Activated naive CD4-positive, alpha-beta T cell treated with anti-CD3 and anti-CD28 coated beads for 36 hours (primary cell): ENCODE results near the gene WDR74. TPM values are rescaled to one million over a fixed set of nuclear protein-coding genes. Genes with fewer than 3 reads are reported as not detected.
A peak's percentile ranks its signal among the peaks of the same experiment; 100 is the strongest.
"Not testable (repeated sequence)": the region's sequence is repeated elsewhere in the genome, so short reads cannot be mapped to it uniquely, and the experiment has no call there.

Experiments
- CTCF ChIA-PET: fragments of 350-600 bp; sonication (Branson Sonifier 250); formaldehyde crosslinking; loops from one replicate; lab custom pipeline; 2021; ENCODE audit warnings: antibody characterized with exemption; lab: Charles Lee
- DNase-seq: peaks from one replicate; pipeline ENCODE4 v3.0.0-alpha.2; 2020
- H3K27ac Mint-ChIP-seq: one replicate; pipeline ENCODE4 v1.8.0; 2021; ENCODE audit warnings: mild to moderate bottlenecking, mixed read lengths
- H3K27me3 Mint-ChIP-seq: one replicate; pipeline ENCODE4 v1.8.0; 2021; ENCODE audit warnings: low read depth, mixed read lengths
- H3K36me3 Mint-ChIP-seq: one replicate; pipeline ENCODE4 v1.8.0; 2021; ENCODE audit warnings: low read depth, mixed read lengths
- H3K4me1 Mint-ChIP-seq: one replicate; pipeline ENCODE4 v1.8.0; 2021; ENCODE audit warnings: low read depth, mixed read lengths
- H3K4me3 Mint-ChIP-seq: one replicate; pipeline ENCODE4 v1.8.0; 2021; ENCODE audit warnings: mild to moderate bottlenecking, moderate library complexity, mixed read lengths
- H3K9me3 Mint-ChIP-seq: one replicate; pipeline ENCODE4 v1.8.0; 2021; ENCODE audit warnings: mixed read lengths
- intact Hi-C: fragments of 100-400 bp; cut with micrococcal nuclease; formaldehyde crosslinking; loops from one replicate; pipeline ENCODE4 v1.15.1; 2023
- total RNA-seq, 2 experiments: library from RNA; stranded (reverse); gene quantifications; one replicate each; pipeline ENCODE4 v1.2.3, GENCODE V29; 2021

Gene WDR74
- total RNA-seq, 2 experiments from 2014 or later = 74.4 to 78.7 TPM

- H3K4me3 Mint-ChIP-seq = no peak overlapping the region
- DNase-seq = no peak
- peaks cover 17% of the 10 kb centered on the region for H3K4me1 Mint-ChIP-seq
- H3K9me3 Mint-ChIP-seq = no peaks in the 10 kb centered on the region
- intact Hi-C loops = no loop called here
- CTCF ChIA-PET = interaction anchor here (0.6 to 0.7 kb wide), 2 partner anchors 17 to 172 kb away, joined by 3 read pairs; no protein-coding TSS in a partner anchor
- H3K27ac Mint-ChIP-seq = no peak overlapping the region
- no peaks in the 10 kb centered on the region for H3K27me3 Mint-ChIP-seq
- peaks cover 13% of the 10 kb centered on the region for H3K36me3 Mint-ChIP-seq
These were observed 8.5 kb upstream of the WDR74 start for GRCh38 chr11:62847767-62848314.

- Mint-ChIP-seq H3K27me3 (no peaks in the 10 kb centered on the region), H3K36me3 (no peaks in the 10 kb centered on the region), H3K4me3 (no peak overlapping the region), H3K9me3 (no peaks in the 10 kb centered on the region), H3K27ac (no peak overlapping the region), H3K4me1 (peaks cover 5% of the 10 kb centered on the region)
- intact Hi-C loops = no loop called here
- CTCF ChIA-PET = interaction anchor here (0.7 kb wide), 1 partner anchor 121 kb away, joined by 4 read pairs; no protein-coding TSS in a partner anchor
- DNase-seq = no peak
These were observed 6.8 kb upstream of the WDR74 start for GRCh38 chr11:62846177-62846576.

GRCh38 chr11:62844154-62844553, 4.8 kb upstream of the WDR74 start:
- Mint-ChIP-seq H3K4me3 (no peak overlapping the region), H3K4me1 (peaks cover 12% of the 10 kb centered on the region), H3K27me3 (no peaks in the 10 kb centered on the region), H3K9me3 (no peaks in the 10 kb centered on the region), H3K36me3 (peaks cover 3% of the 10 kb centered on the region), H3K27ac (no peak overlapping the region)
- CTCF ChIA-PET = interaction anchor here (1.4 kb wide), 2 partner anchors 11 to 17 kb away, joined by 4 to 6 read pairs; no protein-coding TSS in a partner anchor
- no peak for DNase-seq
- intact Hi-C loops = loop anchor here (5.0 kb wide), 1 partner anchor 272 kb away; the partner anchor contains the start of gene EEF1G

GRCh38 chr11:62843466-62843865, 4.1 kb upstream of the WDR74 start:
- H3K9me3 Mint-ChIP-seq = no peaks in the 10 kb centered on the region
- no peak for DNase-seq
- CTCF ChIA-PET = interaction anchor here (1.4 kb wide), 1 partner anchor 18 kb away, joined by 4 read pairs; no protein-coding TSS in a partner anchor
- H3K4me3 Mint-ChIP-seq = no peak overlapping the region
- no peak overlapping the region for H3K27ac Mint-ChIP-seq
- intact Hi-C loops = loop anchor here (5.0 kb wide), 1 partner anchor 271 kb away; the partner anchor contains the start of gene EEF1G
- peaks cover 15% of the 10 kb centered on the region for H3K4me1 Mint-ChIP-seq
- no peaks in the 10 kb centered on the region for H3K27me3 Mint-ChIP-seq
- peaks cover 7% of the 10 kb centered on the region for H3K36me3 Mint-ChIP-seq

- CTCF ChIA-PET = interaction anchor here (0.7 to 1.0 kb wide), 3 partner anchors 25 to 57 kb away, joined by 3 to 4 read pairs (median 3); no protein-coding TSS in a partner anchor
- not testable (repeated sequence) for H3K27ac Mint-ChIP-seq, H3K9me3 Mint-ChIP-seq, H3K4me3 Mint-ChIP-seq, H3K36me3 Mint-ChIP-seq, H3K27me3 Mint-ChIP-seq
- peaks cover 15% of the 10 kb centered on the region for H3K4me1 Mint-ChIP-seq
- DNase-seq = peak; percentile 18
- intact Hi-C loops = loop anchor here (1.0 to 5.0 kb wide), 3 partner anchors 12 to 271 kb away; partner anchors contain the start of gene EEF1G
These were observed 3.5 kb upstream of the WDR74 start for GRCh38 chr11:62842891-62843290.

- peak; percentile 61 for DNase-seq
- CTCF ChIA-PET = interaction anchor here (0.7 to 1.7 kb wide), 4 partner anchors 10 to 56 kb away, joined by 3 to 5 read pairs (median 3); partner anchors contain the start of gene TEX54
- H3K27me3 Mint-ChIP-seq = no peaks in the 10 kb centered on the region
- intact Hi-C loops = loop anchor here (1.0 to 5.0 kb wide), 3 partner anchors 13 to 270 kb away; partner anchors contain the start of gene EEF1G
- H3K4me1 Mint-ChIP-seq = peaks cover 20% of the 10 kb centered on the region
- H3K27ac Mint-ChIP-seq = no peak overlapping the region
- no peaks in the 10 kb centered on the region for H3K9me3 Mint-ChIP-seq
- peaks cover 12% of the 10 kb centered on the region for H3K36me3 Mint-ChIP-seq
- H3K4me3 Mint-ChIP-seq = no peak overlapping the region
These were observed 2.9 kb upstream of the WDR74 start for GRCh38 chr11:62842171-62842741.

GRCh38 chr11:62841361-62842170, 2.2 kb upstream of the WDR74 start:
- peaks cover 15% of the 10 kb centered on the region for H3K36me3 Mint-ChIP-seq
- CTCF ChIA-PET = interaction anchor here (0.6 to 2.8 kb wide), 7 partner anchors 9 to 188 kb away, joined by 3 to 13 read pairs (median 3); partner anchors contain the start of genes INTS5, TEX54 and TMEM179B
- peaks cover 23% of the 10 kb centered on the region for H3K4me1 Mint-ChIP-seq
- H3K4me3 Mint-ChIP-seq = no peak overlapping the region
- intact Hi-C loops = loop anchor here (1.0 to 5.0 kb wide), 8 partner anchors 14 to 269 kb away; partner anchors contain the start of genes C11orf98, CSKMT, EEF1G and HNRNPUL2
- no peak overlapping the region for H3K27ac Mint-ChIP-seq
- DNase-seq = peak; percentile 93
- H3K9me3 Mint-ChIP-seq = no peaks in the 10 kb centered on the region
- H3K27me3 Mint-ChIP-seq = no peaks in the 10 kb centered on the region

GRCh38 chr11:62840721-62841360, 1.5 kb upstream of the WDR74 start:
- CTCF ChIA-PET = interaction anchor here (0.6 to 2.8 kb wide), 7 partner anchors 8 to 188 kb away, joined by 3 to 13 read pairs (median 3); partner anchors contain the start of genes INTS5, TEX54 and TMEM179B
- H3K9me3 Mint-ChIP-seq, H3K27ac Mint-ChIP-seq, H3K27me3 Mint-ChIP-seq, H3K4me3 Mint-ChIP-seq: not testable (repeated sequence)
- peaks cover 30% of the 10 kb centered on the region for H3K4me1 Mint-ChIP-seq
- peaks cover 18% of the 10 kb centered on the region for H3K36me3 Mint-ChIP-seq
- peak; percentile 94 for DNase-seq
- intact Hi-C loops = loop anchor here (1.0 to 5.0 kb wide), 7 partner anchors 49 to 269 kb away; partner anchors contain the start of genes C11orf98, CSKMT, EEF1G and GANAB

- H3K9me3 Mint-ChIP-seq = no peaks in the 10 kb centered on the region
- CTCF ChIA-PET = interaction anchor here (0.6 to 3.3 kb wide), 2 partner anchors 49 to 567 kb away, joined by 4 to 15 read pairs; partner anchors contain the start of gene TMEM179B
- H3K4me1 Mint-ChIP-seq = peaks cover 53% of the 10 kb centered on the region
- no peaks in the 10 kb centered on the region for H3K27me3 Mint-ChIP-seq
- no peak overlapping the region for H3K4me3 Mint-ChIP-seq
- peaks cover 37% of the 10 kb centered on the region for H3K36me3 Mint-ChIP-seq
- no peak for DNase-seq
- peak overlapping the region; percentile 7 for H3K27ac Mint-ChIP-seq
- intact Hi-C loops = no loop called here
These were observed 4.1 kb downstream of the WDR74 start for GRCh38 chr11:62835336-62835735.

- H3K27ac Mint-ChIP-seq = peak within 1 kb of the TSS; percentile 100
- no peak for DNase-seq
- no peaks in the 10 kb centered on the region for H3K27me3 Mint-ChIP-seq
- H3K4me3 Mint-ChIP-seq = peak within 1 kb of the TSS; percentile 99
- peaks cover 28% of the 10 kb centered on the region for H3K36me3 Mint-ChIP-seq
- peaks cover 51% of the 10 kb centered on the region for H3K4me1 Mint-ChIP-seq
- CTCF ChIA-PET = interaction anchor here (0.8 to 1.8 kb wide), 3 partner anchors 9 to 46 kb away, joined by 3 to 12 read pairs (median 3); no protein-coding TSS in a partner anchor
- intact Hi-C loops = loop anchor here (1.0 kb wide), 2 partner anchors 27 to 49 kb away; partner anchors contain the start of gene NXF1
- H3K9me3 Mint-ChIP-seq = no peaks in the 10 kb centered on the region
These were observed 6.8 kb downstream of the WDR74 start, which contains the start of gene TEX54 for GRCh38 chr11:62832336-62833234. TEX54 (minus strand) TSS chr11:62832841.
